Measurements from ENCODE around the gene MAP3K10.
"Not testable (repeated sequence)": the region's sequence is repeated elsewhere in the genome, so short reads cannot be mapped to it uniquely, and the experiment has no call there.

MAP3K10 gene

DNA sequence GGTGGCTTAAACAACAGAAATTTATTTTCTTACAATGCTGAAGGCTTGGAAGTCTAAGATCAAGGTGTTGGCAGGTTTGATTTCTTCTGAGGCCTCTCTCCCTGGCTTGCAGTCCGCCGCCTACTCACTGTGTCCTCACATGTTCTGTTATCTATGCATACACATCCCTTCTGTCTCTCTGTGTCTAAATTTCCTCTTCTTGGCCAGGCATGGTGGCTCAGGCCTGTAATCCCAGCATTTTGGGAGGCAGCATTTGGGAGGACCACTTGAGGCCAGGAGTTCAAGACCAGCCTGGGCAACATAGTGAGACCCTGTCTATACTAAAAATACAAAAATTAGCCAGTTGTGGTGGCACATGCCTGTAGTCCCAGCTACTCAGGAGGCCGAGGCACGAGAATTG, 19.9 kb upstream of the MAP3K10 start:
- not testable (repeated sequence) for DNase-seq (ENCODE audit: low read depth in 2 of 2, low spot score in 1 of 2)

GRCh38 chr19:40174092-40174491, 17.1 kb upstream of the MAP3K10 start:
- DNase-seq (ENCODE audit: low read depth in 2 of 2, low spot score in 1 of 2): no peak

- no peak for DNase-seq (ENCODE audit: low read depth in 2 of 2, low spot score in 1 of 2)
Measured at GRCh38 chr19:40175820-40176219, 15.4 kb upstream of the MAP3K10 start.

DNA sequence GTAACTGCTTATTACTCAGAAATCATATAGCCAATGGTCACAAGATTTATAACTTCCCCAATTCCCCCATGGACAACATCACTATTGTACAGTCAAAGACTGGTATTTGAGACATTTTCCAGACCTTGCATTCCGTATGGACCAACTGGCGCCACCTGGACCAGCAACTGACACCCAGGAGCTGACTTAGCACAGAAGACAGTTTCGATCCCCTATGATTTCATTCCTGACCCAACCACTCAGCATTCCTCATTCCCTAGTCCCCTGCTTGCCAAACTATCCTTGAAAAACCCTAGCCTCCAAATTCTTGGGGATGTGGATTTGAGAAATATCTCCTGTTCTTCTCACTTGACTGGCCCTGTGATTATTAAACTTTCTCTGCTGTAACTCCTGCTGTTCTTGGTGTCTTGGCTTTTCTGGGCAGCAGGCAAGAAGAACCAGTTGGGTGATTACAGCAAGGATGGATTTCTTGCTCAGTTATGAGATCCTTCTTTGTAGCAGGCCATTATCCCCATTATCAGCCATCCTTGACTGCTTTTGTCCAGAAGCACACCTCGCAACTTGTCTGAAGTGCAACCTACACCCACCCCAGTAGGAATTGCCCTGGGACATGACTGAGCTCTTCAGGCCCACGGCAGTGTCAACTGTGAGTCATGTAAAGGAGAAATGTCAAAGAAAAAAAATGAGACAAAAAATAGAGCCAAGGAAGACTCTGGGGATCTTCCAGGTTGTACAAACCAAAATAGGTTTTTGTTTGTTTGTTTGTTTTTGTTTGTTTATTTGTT, 13.7 kb upstream of the MAP3K10 start:
- no peak for DNase-seq (ENCODE audit: low read depth in 2 of 2, low spot score in 1 of 2)

DNA sequence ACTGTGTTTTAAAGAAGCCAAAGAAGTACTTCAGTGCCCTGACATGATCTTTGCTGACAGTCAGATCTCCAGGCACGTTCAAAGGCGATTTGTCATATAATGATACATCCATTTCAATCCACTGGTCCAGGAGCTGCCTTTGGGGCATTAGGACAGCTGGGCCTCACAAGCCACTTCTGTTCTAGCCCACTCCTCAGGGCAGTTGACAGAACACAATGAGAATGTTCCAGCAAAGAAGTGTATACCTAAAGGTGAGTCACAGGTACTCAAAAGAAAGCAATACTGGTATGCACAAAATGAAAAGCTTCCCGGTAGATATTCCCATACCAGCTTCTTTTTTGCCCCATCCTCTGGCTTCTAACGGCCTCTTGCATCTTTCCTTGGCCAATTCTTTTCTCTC, 12.5 kb upstream of the MAP3K10 start:
- DNase-seq (ENCODE audit: low read depth in 2 of 2, low spot score in 1 of 2): no peak

- no peak for DNase-seq (ENCODE audit: low read depth in 2 of 2, low spot score in 1 of 2)
Measured at GRCh38 chr19:40184273-40184672, 7.0 kb upstream of the MAP3K10 start.

- DNase-seq (ENCODE audit: low read depth in 2 of 2, low spot score in 1 of 2): no peak
Measured at GRCh38 chr19:40191836-40192646, 815 bp downstream of the MAP3K10 start.

DNA sequence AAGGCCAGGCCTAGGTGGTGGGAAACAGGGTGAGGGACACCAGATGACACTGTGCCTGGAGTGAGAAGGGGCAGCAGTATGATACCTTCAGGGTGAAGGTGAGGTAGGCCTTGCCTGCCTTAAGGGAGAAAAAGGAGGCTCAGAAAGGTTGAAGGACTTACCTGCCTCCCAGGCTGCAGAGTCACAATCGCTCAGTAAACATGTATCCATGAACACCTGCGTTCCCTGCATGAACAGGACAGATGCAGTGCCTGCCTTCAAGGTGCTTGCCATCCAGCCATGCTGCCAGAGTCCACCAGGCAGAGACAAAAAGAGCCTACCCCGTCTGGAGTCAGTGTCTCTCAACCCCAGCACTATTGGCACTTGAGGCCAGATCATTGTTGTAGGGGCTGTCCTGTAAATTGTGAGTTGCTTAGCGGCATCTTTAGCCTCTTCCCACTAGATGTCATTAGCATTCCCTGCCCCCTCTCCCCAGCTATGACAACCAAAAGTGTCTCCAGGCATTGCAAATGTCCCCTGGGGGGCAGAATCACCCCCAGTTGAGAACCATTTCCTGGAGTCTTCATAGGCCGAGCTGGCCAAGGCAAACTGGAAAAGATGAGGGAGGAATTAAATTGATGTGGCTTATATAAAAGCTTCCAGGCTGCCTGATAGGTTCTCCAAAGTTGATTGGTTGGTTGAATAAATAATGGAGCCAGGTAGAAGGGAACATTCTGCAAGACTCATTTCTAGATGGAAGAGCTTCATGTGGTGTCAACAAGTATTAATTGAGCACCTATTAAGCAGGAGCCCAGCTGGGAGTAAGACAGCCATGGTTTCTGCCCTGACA, 1.7 kb downstream of the MAP3K10 start:
- DNase-seq (ENCODE audit: low read depth in 2 of 2, low spot score in 1 of 2): no peak

- DNase-seq (ENCODE audit: low read depth in 2 of 2, low spot score in 1 of 2): no peak
Measured at GRCh38 chr19:40193587-40193849, 2.3 kb downstream of the MAP3K10 start.

DNA sequence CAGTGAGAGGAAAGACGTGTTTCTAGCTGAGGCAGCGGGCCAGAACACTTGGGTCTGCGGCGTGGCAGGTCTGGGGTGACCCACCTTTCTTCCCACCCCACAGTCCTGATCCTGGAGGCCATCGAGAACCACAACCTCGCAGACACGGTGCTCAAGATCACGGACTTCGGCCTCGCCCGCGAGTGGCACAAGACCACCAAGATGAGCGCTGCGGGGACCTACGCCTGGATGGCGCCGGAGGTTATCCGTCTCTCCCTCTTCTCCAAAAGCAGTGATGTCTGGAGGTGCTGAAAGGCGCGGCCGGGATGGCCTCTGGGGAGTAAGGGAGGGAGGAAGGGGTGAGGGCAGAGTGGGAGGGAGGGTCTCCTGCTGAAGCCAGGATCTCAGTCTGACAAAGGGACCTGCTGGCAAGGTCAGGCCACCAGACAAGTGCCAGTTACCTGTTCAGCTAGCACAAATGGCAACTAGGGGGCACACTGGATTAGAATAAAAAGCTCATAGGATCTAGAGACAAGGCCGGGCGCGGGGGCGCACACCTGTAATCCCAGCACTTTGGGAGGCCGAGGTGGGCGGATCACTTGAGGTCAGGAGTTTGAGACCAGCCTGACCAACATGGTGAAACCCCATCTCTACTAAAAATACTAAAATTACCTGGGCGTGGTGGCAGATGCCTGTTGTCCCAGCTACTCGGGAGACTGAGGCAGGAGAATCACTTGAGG, 7.2 kb downstream of the MAP3K10 start:
- no peak for DNase-seq (ENCODE audit: low read depth in 2 of 2, low spot score in 1 of 2)

DNA sequence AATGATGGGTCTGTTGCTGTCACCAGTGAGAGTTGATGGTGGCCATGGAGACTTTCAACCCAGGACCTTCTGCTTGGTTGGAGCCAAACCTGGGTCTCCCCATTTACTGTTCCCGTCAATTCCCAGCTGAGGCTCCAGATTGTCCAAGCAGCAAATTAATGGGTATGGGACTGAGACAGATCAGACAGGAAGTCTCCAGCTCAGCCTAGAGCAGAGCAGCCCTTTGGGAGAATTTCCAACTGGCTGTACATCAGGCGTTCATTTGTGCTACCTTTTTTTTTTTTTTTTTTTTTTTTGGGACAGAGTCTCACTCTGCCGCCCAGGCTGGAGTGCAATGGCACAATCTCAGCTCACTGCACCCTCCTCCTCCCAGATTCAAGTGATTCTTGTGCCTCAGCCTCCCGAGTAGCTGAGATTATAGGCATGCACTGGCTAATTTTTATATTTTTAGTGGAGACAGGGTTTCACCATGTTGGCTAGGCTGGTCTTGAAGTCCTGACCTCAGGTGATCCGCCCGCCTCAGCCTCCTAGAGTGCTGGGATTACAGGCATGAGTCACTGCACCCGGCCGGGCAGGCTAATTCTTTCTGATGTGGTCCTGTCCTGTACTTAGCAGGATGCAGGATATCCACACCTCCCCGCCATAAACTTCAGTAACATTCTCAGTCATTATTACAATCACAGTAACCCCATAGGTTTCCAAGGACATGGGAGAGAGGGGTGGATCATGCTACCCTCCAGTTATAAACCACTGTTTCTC, 9.3 kb downstream of the MAP3K10 start:
- DNase-seq (ENCODE audit: low read depth in 2 of 2, low spot score in 1 of 2): no peak

- no peak for DNase-seq (ENCODE audit: low read depth in 2 of 2, low spot score in 1 of 2)
Measured at GRCh38 chr19:40204381-40204780, 13.2 kb downstream of the MAP3K10 start.

- no peak for DNase-seq (ENCODE audit: low read depth in 2 of 2, low spot score in 1 of 2)
Measured at GRCh38 chr19:40205760-40206159, 14.5 kb downstream of the MAP3K10 start.

- no peak for DNase-seq (ENCODE audit: low read depth in 2 of 2, low spot score in 1 of 2)
Measured at GRCh38 chr19:40208602-40209001, 17.4 kb downstream of the MAP3K10 start.

GRCh38 chr19:40210889-40211288, 19.7 kb downstream of the MAP3K10 start:
- no peak for DNase-seq (ENCODE audit: low read depth in 2 of 2, low spot score in 1 of 2)

DNA sequence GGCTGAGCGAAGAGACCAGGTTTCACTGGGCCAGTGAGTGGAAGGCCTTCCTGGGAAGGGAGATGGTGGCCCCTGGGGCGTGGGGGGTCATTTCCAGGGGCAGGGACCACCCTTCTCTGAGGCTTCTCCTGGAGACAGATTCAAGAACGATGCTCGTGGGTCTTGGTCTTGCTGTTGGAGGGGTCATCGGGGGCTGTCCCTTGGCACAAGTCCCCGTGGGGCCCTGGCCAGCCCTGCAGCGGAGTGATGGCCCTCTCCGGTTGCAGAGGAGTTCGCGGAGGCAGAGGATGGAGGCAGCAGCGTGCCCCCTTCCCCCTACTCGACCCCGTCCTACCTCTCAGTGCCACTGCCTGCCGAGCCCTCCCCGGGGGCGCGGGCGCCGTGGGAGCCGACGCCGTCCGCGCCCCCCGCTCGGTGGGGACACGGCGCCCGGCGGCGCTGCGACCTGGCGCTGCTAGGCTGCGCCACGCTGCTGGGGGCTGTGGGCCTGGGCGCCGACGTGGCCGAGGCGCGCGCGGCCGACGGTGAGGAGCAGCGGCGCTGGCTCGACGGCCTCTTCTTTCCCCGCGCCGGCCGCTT, 22.1 kb downstream of the MAP3K10 start:
- DNase-seq (ENCODE audit: low read depth in 2 of 2, low spot score in 1 of 2): no peak

DNA sequence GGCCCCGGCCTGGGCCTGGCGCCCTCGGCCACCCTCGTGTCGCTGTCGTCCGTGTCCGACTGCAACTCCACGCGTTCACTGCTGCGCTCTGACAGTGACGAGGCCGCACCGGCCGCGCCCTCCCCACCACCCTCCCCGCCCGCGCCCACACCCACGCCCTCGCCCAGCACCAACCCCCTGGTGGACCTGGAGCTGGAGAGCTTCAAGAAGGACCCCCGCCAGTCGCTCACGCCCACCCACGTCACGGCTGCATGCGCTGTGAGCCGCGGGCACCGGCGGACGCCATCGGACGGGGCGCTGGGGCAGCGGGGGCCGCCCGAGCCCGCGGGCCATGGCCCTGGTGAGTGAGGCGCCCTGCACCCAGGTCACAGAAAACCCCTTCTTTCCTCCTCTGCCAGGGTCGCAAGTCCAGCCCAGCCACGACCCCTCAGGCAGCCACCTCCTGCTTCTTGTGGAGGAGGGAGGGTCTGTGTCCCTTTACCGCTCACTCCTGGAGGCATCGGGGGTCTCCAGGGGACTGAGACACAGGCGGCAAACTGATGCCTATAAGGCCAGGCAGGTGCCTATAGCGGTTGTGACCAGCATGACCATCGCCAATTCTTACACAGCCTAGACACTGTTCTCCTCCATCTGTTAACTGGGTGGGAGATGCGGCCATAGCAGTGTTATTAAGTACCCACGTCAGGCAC, 22.8 kb downstream of the MAP3K10 start:
- DNase-seq (ENCODE audit: low read depth in 2 of 2, low spot score in 1 of 2): no peak

GRCh38 chr19:40214936-40215335, 23.7 kb downstream of the MAP3K10 start:
- DNase-seq (ENCODE audit: low read depth in 2 of 2, low spot score in 1 of 2): no peak

- no peak for DNase-seq (ENCODE audit: low read depth in 2 of 2, low spot score in 1 of 2)
Measured at GRCh38 chr19:40216013-40216776, 25.0 kb downstream of the MAP3K10 start.
